ENCODE measurements around the gene RMC1.

Gene RMC1

GRCh38 chr18:23538001-23538400, 34.7 kb downstream of the RMC1 start:
- H3K4me1 ChIP-seq (ENCODE audit: insufficient read depth, low read length), result no peaks in the 10 kb centered on the region
- no peak overlapping the region for H3K4me3 ChIP-seq (ENCODE audit: low read length)
- H3K27me3 ChIP-seq (ENCODE audit: insufficient read depth, low read length), result no peaks in the 10 kb centered on the region
- H3K27ac ChIP-seq (ENCODE audit: low read length), result no peak overlapping the region
- H3K9ac ChIP-seq (ENCODE audit: low read depth, low read length), result no peak overlapping the region
- H3K36me3 ChIP-seq (ENCODE audit: insufficient read depth, low read depth, low read length), result peaks cover 99% of the 10 kb centered on the region
- H3K9me3 ChIP-seq (ENCODE audit: insufficient read depth, low read depth, low read length), result no peaks in the 10 kb centered on the region

DNA sequence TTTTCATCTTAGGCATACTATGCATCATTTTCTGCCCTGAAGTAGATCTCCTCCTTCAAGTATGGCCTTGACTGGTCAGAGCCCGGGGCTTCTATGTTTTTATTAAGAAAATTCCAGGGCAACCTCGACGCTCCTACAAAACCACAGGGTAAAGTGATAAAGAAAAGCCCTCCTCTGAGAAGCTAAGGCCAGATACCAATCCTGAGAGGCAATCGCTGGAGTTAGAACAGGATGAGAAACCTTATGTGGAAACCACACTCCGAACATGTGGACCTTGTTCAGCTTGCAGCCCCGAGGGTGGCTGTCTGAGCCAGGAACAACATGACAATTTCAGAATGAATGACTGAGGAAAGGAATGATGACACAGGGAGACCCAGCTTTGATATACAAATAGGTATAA, 35.6 kb downstream of the RMC1 start:
- H3K9ac ChIP-seq (ENCODE audit: low read depth, low read length), result no peak overlapping the region
- H3K27ac ChIP-seq (ENCODE audit: low read length), result no peak overlapping the region
- H3K36me3 ChIP-seq (ENCODE audit: insufficient read depth, low read depth, low read length), result peaks cover 99% of the 10 kb centered on the region
- no peak overlapping the region for H3K4me3 ChIP-seq (ENCODE audit: low read length)
- no peaks in the 10 kb centered on the region for H3K9me3 ChIP-seq (ENCODE audit: insufficient read depth, low read depth, low read length)
- no peaks in the 10 kb centered on the region for H3K4me1 ChIP-seq (ENCODE audit: insufficient read depth, low read length)
- H3K27me3 ChIP-seq (ENCODE audit: insufficient read depth, low read length), result no peaks in the 10 kb centered on the region

DNA sequence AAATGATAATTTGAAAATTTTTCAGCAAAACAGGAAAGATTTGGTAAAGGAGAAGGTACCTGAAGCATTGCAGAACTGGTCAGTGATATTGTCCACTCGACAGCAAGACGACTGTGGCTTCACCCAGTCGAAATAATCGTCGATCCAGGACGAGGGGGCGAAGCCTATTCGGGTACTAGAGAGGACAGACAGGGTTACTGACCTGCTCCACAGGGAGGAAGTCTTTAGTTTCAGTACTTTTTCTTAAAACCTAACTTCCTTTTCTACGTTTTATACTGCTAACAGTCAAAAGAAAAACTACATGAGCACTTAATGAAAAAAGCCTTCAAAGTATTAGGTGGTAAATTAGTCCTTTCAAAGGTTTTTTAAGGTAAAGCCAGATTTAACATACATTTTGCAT, 36.0 kb downstream of the RMC1 start:
- H3K9me3 ChIP-seq (ENCODE audit: insufficient read depth, low read depth, low read length), result no peaks in the 10 kb centered on the region
- peaks cover 99% of the 10 kb centered on the region for H3K36me3 ChIP-seq (ENCODE audit: insufficient read depth, low read depth, low read length)
- H3K4me1 ChIP-seq (ENCODE audit: insufficient read depth, low read length), result no peaks in the 10 kb centered on the region
- H3K9ac ChIP-seq (ENCODE audit: low read depth, low read length), result no peak overlapping the region
- H3K27ac ChIP-seq (ENCODE audit: low read length), result no peak overlapping the region
- no peak overlapping the region for H3K4me3 ChIP-seq (ENCODE audit: low read length)
- no peaks in the 10 kb centered on the region for H3K27me3 ChIP-seq (ENCODE audit: insufficient read depth, low read length)

DNA sequence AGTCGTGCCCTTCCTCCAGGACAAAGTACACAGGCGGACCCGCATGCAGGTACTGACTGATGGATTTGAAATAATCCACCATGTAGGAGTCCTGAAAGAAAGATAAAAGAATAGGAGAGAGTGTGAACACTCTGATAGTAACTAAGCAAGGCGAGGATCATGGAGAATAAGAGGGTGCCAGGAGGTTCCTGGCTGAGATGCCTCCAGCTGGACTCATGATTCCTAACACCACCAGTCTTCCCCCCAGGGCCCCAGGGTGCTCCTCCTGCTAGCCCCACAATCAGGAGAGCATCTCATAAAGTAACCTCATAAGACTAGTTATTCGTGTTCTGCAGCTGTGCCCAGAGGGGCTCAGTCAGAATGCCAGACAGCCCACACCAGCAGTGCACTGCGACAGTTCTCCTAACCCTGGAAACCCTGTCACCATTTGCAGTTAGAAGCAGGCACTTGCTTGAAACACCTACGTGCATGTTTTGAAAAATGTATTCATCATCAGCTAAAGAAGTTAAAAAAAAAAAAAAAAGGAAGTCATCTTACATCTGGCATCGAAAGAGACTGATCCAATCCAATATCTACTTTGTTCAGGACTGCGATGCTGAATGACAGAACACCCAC, 36.7 kb downstream of the RMC1 start:
- Histone ChIP-seq H3K9me3 (ENCODE audit: insufficient read depth, low read depth, low read length) (no peaks in the 10 kb centered on the region), H3K4me1 (ENCODE audit: insufficient read depth, low read length) (no peaks in the 10 kb centered on the region), H3K9ac (ENCODE audit: low read depth, low read length) (no peak overlapping the region), H3K36me3 (ENCODE audit: insufficient read depth, low read depth, low read length) (peaks cover 99% of the 10 kb centered on the region), H3K4me3 (ENCODE audit: low read length) (no peak overlapping the region), H3K27me3 (ENCODE audit: insufficient read depth, low read length) (no peaks in the 10 kb centered on the region), H3K27ac (ENCODE audit: low read length) (no peak overlapping the region)

GRCh38 chr18:23540867-23541266, 37.6 kb downstream of the RMC1 start:
- peaks cover 92% of the 10 kb centered on the region for H3K36me3 ChIP-seq (ENCODE audit: insufficient read depth, low read depth, low read length)
- no peak overlapping the region for H3K4me3 ChIP-seq (ENCODE audit: low read length)
- H3K9me3 ChIP-seq (ENCODE audit: insufficient read depth, low read depth, low read length), result no peaks in the 10 kb centered on the region
- H3K27me3 ChIP-seq (ENCODE audit: insufficient read depth, low read length), result no peaks in the 10 kb centered on the region
- H3K4me1 ChIP-seq (ENCODE audit: insufficient read depth, low read length), result no peaks in the 10 kb centered on the region
- no peak overlapping the region for H3K9ac ChIP-seq (ENCODE audit: low read depth, low read length)
- no peak overlapping the region for H3K27ac ChIP-seq (ENCODE audit: low read length)

DNA sequence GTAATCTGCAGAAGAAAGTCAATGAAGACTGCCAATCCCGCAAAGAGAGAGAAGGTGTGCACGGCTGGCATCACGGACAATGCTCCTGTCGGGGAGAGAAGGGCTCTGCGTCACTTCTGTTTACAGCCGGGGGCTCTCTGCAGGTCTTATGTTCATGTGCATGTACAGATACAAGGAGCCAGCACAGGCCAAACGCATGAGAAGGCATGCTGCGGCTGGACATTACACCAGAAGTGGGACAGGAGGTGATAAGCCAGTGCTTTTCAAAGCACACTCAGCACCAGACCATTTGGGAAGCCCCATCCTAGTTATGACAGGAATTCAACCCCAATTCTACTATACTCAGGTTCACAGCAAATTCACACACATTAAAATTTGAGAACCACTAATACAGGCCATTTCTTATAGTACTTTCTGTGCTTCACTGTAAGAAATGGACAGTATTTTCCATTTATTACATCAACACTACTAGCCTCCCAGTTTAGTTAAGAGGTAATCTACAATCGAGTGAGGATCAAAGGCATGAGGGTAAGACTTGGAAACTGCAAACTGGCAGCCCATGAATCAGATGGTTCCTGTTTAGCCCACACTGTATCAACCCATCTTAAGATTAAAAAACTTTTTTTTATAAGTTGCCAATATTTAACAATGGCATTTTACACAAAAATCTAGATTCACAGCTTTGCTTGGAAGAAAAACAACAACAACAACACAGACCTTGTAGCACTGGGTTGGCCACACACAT, 38.2 kb downstream of the RMC1 start:
- H3K9ac ChIP-seq (ENCODE audit: low read depth, low read length), result no peak overlapping the region
- H3K9me3 ChIP-seq (ENCODE audit: insufficient read depth, low read depth, low read length), result no peaks in the 10 kb centered on the region
- H3K4me1 ChIP-seq (ENCODE audit: insufficient read depth, low read length), result no peaks in the 10 kb centered on the region
- H3K27ac ChIP-seq (ENCODE audit: low read length), result no peak overlapping the region
- peaks cover 89% of the 10 kb centered on the region for H3K36me3 ChIP-seq (ENCODE audit: insufficient read depth, low read depth, low read length)
- no peak overlapping the region for H3K4me3 ChIP-seq (ENCODE audit: low read length)
- H3K27me3 ChIP-seq (ENCODE audit: insufficient read depth, low read length), result no peaks in the 10 kb centered on the region

DNA sequence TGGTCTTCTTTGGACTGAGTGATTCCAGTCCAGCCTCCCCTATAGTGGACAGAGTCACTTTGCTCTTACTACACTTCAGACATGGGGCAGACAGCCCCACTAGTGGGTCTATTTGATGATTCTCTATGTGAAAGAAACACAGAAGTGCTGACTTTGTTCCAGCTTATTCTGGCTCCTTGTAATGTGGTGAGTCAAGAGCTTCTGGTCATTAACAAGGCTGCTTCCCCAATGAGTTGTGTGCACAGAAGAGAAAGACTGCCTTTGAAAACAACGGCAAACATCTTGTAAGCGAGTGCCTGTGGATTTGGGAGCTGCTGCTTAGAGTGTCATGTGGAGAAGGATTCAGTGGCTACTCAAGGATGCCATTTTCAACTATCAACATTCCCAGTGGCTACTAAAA, 39.1 kb downstream of the RMC1 start:
- Histone ChIP-seq H3K9ac (ENCODE audit: low read depth, low read length) (no peak overlapping the region), H3K4me1 (ENCODE audit: insufficient read depth, low read length) (no peaks in the 10 kb centered on the region), H3K9me3 (ENCODE audit: insufficient read depth, low read depth, low read length) (no peaks in the 10 kb centered on the region), H3K27me3 (ENCODE audit: insufficient read depth, low read length) (no peaks in the 10 kb centered on the region), H3K27ac (ENCODE audit: low read length) (no peak overlapping the region), H3K36me3 (ENCODE audit: insufficient read depth, low read depth, low read length) (peaks cover 89% of the 10 kb centered on the region), H3K4me3 (ENCODE audit: low read length) (no peak overlapping the region)

DNA sequence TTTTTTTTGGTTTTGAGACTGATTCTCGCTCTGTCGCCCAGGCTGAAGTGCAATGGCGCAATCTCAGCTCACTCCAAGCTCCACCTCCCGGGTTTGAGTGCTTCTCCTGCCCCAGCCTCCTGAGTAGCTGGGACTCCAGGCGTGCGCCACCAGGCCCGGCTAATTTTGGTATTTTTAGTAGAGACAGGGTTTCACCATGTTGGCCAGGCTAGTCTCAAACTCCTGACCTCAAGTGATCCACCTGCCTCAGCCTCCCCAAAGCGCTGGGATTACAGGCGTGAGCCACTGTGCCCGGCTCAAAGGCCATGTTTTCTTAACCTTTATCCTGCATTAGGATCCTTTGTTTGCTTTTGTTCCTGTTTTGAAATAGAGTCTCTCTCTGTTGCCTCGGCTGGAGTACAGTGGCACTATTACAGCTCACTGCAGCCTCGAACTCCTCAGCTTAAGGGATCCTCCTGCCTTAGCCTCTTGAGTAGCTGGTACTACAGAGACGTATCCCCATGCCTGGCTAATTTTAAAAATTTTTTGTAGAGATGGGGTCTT, 42.0 kb downstream of the RMC1 start:
- Histone ChIP-seq H3K36me3 (ENCODE audit: insufficient read depth, low read depth, low read length) (peaks cover 79% of the 10 kb centered on the region), H3K4me1 (ENCODE audit: insufficient read depth, low read length) (no peaks in the 10 kb centered on the region), H3K9me3 (ENCODE audit: insufficient read depth, low read depth, low read length) (no peaks in the 10 kb centered on the region), H3K27ac (ENCODE audit: low read length) (no peak overlapping the region), H3K4me3 (ENCODE audit: low read length) (no peak overlapping the region), H3K9ac (ENCODE audit: low read depth, low read length) (no peak overlapping the region), H3K27me3 (ENCODE audit: insufficient read depth, low read length) (no peaks in the 10 kb centered on the region)

DNA sequence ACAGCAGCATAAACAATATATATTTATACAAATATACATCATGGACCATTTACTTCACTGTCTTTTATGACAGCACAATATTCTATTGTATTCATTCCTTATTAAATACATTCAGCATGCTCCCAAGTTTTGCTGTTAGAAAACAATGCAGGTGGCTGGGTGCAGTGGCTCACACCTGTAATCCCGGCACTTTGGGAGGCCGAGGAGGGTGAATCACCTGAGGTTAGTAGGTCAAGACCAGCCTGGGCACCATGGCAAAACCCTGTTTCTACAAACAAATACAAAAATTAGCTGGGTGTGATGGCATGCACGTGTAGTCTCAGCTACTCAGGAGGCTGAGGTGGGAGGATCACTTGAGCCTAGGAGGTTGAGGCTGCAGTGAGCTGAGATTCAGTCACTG, 44.0 kb downstream of the RMC1 start:
- Histone ChIP-seq H3K36me3 (ENCODE audit: insufficient read depth, low read depth, low read length) (peaks cover 77% of the 10 kb centered on the region), H3K27ac (ENCODE audit: low read length) (no peak overlapping the region)

DNA sequence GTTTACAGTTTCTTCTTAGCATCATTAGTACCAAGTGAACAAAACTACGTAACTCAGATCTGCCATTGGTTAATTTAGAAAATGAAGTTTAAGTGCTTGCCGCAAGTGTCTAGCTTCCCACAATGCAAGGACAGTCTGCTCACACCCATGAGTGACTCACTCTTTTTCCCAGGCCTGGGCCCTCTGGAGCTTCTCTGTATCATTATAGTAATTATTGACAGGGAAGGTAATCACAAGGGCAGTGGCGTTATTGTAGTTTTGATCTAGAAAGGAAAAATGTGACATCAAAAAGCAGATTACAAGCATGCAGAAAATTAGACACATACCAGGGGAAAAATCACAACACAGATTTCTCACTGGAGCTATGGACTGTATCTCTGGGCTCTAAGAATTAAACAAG, 44.5 kb downstream of the RMC1 start:
- Histone ChIP-seq H3K27me3 (ENCODE audit: insufficient read depth, low read length) (no peaks in the 10 kb centered on the region), H3K9ac (ENCODE audit: low read depth, low read length) (no peak overlapping the region), H3K27ac (ENCODE audit: low read length) (no peak overlapping the region), H3K9me3 (ENCODE audit: insufficient read depth, low read depth, low read length) (no peaks in the 10 kb centered on the region), H3K4me3 (ENCODE audit: low read length) (no peak overlapping the region), H3K36me3 (ENCODE audit: insufficient read depth, low read depth, low read length) (peaks cover 77% of the 10 kb centered on the region), H3K4me1 (ENCODE audit: insufficient read depth, low read length) (no peaks in the 10 kb centered on the region)

More for the DNA sequence above, 44.0 kb downstream of the RMC1 start:
- no peak overlapping the region for H3K9ac ChIP-seq (ENCODE audit: low read depth, low read length)
- no peak overlapping the region for H3K4me3 ChIP-seq (ENCODE audit: low read length)
- no peaks in the 10 kb centered on the region for H3K4me1 ChIP-seq (ENCODE audit: insufficient read depth, low read length)
- H3K9me3 ChIP-seq (ENCODE audit: insufficient read depth, low read depth, low read length), result no peaks in the 10 kb centered on the region
- no peaks in the 10 kb centered on the region for H3K27me3 ChIP-seq (ENCODE audit: insufficient read depth, low read length)

DNA sequence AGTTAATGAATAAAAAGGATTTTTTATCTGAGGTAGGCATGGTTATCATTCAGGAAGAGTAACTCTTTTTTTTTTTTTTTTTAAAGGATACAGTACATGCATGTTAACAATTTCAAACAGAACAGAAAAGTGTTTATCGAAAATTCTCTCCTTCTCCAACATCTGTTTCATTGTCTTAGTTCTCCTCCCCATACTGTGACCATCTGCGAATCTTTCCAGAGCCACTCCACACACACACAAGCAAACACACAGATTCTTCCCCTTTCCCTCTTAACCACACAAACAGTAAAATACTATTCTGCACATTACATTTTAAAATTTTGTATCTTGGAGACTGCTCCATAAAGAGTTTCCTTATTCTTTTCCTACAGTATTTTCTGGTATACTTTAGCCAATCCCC, 45.0 kb downstream of the RMC1 start:
- Histone ChIP-seq H3K27me3 (ENCODE audit: insufficient read depth, low read length) (no peaks in the 10 kb centered on the region), H3K4me3 (ENCODE audit: low read length) (no peak overlapping the region), H3K9ac (ENCODE audit: low read depth, low read length) (no peak overlapping the region), H3K36me3 (ENCODE audit: insufficient read depth, low read depth, low read length) (peaks cover 78% of the 10 kb centered on the region), H3K4me1 (ENCODE audit: insufficient read depth, low read length) (no peaks in the 10 kb centered on the region), H3K27ac (ENCODE audit: low read length) (no peak overlapping the region), H3K9me3 (ENCODE audit: insufficient read depth, low read depth, low read length) (no peaks in the 10 kb centered on the region)

DNA sequence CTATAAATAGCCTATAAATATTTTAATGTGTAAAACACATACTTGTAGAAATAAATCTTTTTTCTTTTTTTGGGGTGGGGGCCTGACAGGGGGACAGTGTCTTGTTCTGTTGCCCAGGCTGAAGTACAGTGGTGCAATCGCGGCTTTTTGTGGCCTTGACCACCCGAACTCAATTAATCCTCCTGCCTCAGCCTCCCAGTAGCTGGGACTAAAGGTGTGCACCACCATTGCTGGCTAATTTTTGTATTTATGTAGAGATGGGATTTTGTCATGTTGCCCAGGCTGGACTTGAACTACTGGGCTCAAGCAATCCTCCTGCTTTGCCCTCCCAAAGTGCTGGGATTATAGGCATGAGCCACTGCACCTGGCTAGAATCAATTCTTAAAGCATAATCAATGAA, 45.4 kb downstream of the RMC1 start:
- H3K27me3 ChIP-seq (ENCODE audit: insufficient read depth, low read length), result no peaks in the 10 kb centered on the region
- peaks cover 78% of the 10 kb centered on the region for H3K36me3 ChIP-seq (ENCODE audit: insufficient read depth, low read depth, low read length)

More for the DNA sequence above, 45.4 kb downstream of the RMC1 start:
- H3K9me3 ChIP-seq (ENCODE audit: insufficient read depth, low read depth, low read length), result no peaks in the 10 kb centered on the region
- no peak overlapping the region for H3K4me3 ChIP-seq (ENCODE audit: low read length)
- no peak overlapping the region for H3K27ac ChIP-seq (ENCODE audit: low read length)
- H3K4me1 ChIP-seq (ENCODE audit: insufficient read depth, low read length), result no peaks in the 10 kb centered on the region
- no peak overlapping the region for H3K9ac ChIP-seq (ENCODE audit: low read depth, low read length)

All from iPS-20b (cell line).